Esophagus squamous epithelium (tissue), 5 donors: ENCODE results near the gene TMCO4. TPM values are rescaled to one million over a fixed set of nuclear protein-coding genes. Genes with fewer than 3 reads are reported as not detected.

Source experiments
- DNase-seq: peaks from one replicate; lab custom pipeline; 2025; lab: John Stamatoyannopoulos, UW
- H3K27ac ChIP-seq, 4 donors: fragments of 200-600 bp; sonication (generic); one replicate each; pipeline ENCODE4 v1.5.1; 2016 to 2019; ENCODE audit warnings: mild to moderate bottlenecking in 1 of 4
- H3K27me3 ChIP-seq, 4 donors: fragments of 200-600 bp; sonication (generic); 1 replicate in 3 of 4; 2 replicates in 1 of 4; pipeline versions ENCODE4 v1.5.1 to v1.6.0; 2017 to 2021; ENCODE audit warnings: antibody characterized with exemption in 1 of 4
- H3K36me3 ChIP-seq, 3 donors: fragments of 200-600 bp; sonication (generic); one replicate each; pipeline ENCODE4 v1.5.1; 2016 to 2019
- H3K4me1 ChIP-seq, 3 donors: fragments of 200-600 bp; sonication (generic); one replicate each; pipeline ENCODE4 v1.5.1; 2017 to 2019
- H3K4me3 ChIP-seq, 4 donors: fragments of 200-600 bp; sonication (generic); 1 replicate in 3 of 4; 2 replicates in 1 of 4; pipeline ENCODE4 v1.5.1; 2016 to 2019; ENCODE audit warnings: mild to moderate bottlenecking in 2 of 4, moderate library complexity in 1 of 4
- H3K9me3 ChIP-seq, 3 donors: fragments of 200-600 bp; sonication (generic); one replicate each; pipeline ENCODE4 v1.5.1; 2016 to 2019
- POLR2A ChIP-seq, 4 donors: fragments of 450-650 bp; IDR thresholded peaks; one replicate each; pipeline ENCODE4 v1.6.1; 2017; ENCODE audit warnings: antibody characterized with exemption in 4 of 4, mild to moderate bottlenecking in 4 of 4, moderate library complexity in 3 of 4
- WGBS, 2 donors: methylation state at CpG; one replicate each; pipeline ENCODE4 v1.1.5; 2018; 5-methylcytosine and 5-hydroxymethylcytosine counted together
- intact Hi-C: fragments of 100-400 bp; cut with DNase I; formaldehyde crosslinking; loops from one replicate; pipeline ENCODE4 v1.15.0; 2022
- total RNA-seq, 4 donors: library from RNA; depleted of rRNA; stranded (reverse); fragments of >200 nt; gene quantifications; one replicate each; pipeline ENCODE4 v1.1.0, GENCODE V29; 2016
- TF ChIP-seq, protein P1 (sequence below), 6 experiments: fragments of 450-650 bp in 4 of 6; fragments of 200-600 bp in 2 of 6; sonication (generic) in 2 of 6; IDR thresholded peaks; one replicate each; pipeline ENCODE4 v1.5.1; 2016 to 2019; ENCODE audit warnings: antibody characterized with exemption in 6 of 6, mild to moderate bottlenecking in 4 of 6, moderate library complexity in 4 of 6
- donor health status: DM: yes; HTN: yes; CAD: no.

The TMCO4 gene
- total RNA-seq, 4 donors from 2014 or later: 13.0 to 28.8 (median 21.2) TPM

DNA sequence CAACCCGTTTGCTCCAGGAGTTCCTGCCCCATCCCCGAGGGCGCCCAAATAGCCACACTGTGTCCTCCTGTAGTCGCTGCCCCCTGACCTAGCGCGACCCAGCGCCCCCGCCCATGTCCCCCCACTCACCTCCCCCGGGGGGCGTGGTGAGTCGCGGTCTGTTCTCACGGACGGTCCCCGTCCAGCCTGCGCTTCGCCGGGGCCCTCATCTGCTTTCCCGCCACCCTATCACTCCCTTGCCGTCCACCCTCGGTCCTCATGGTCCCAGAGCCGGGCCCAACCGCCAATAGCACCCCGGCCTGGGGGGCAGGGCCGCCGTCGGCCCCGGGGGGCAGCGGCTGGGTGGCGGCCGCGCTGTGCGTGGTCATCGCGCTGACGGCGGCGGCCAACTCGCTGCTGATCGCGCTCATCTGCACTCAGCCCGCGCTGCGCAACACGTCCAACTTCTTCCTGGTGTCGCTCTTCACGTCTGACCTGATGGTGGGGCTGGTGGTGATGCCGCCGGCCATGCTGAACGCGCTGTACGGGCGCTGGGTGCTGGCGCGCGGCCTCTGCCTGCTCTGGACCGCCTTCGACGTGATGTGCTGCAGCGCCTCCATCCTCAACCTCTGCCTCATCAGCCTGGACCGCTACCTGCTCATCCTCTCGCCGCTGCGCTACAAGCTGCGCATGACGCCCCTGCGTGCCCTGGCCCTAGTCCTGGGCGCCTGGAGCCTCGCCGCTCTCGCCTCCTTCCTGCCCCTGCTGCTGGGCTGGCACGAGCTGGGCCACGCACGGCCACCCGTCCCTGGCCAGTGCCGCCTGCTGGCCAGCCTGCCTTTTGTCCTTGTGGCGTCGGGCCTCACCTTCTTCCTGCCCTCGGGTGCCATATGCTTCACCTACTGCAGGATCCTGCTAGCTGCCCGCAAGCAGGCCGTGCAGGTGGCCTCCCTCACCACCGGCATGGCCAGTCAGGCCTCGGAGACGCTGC is 133.9 kb downstream of the TMCO4 start:
- H3K4me3 ChIP-seq: peak overlapping the region in 2 of 4 donors; percentile 42 to 62
- peaks cover 9 to 85% (median 13%) of the 10 kb centered on the region in 4 donors for H3K27me3 ChIP-seq
- H3K36me3 ChIP-seq: no peaks in the 10 kb centered on the region
- TF ChIP-seq, protein P1, sequence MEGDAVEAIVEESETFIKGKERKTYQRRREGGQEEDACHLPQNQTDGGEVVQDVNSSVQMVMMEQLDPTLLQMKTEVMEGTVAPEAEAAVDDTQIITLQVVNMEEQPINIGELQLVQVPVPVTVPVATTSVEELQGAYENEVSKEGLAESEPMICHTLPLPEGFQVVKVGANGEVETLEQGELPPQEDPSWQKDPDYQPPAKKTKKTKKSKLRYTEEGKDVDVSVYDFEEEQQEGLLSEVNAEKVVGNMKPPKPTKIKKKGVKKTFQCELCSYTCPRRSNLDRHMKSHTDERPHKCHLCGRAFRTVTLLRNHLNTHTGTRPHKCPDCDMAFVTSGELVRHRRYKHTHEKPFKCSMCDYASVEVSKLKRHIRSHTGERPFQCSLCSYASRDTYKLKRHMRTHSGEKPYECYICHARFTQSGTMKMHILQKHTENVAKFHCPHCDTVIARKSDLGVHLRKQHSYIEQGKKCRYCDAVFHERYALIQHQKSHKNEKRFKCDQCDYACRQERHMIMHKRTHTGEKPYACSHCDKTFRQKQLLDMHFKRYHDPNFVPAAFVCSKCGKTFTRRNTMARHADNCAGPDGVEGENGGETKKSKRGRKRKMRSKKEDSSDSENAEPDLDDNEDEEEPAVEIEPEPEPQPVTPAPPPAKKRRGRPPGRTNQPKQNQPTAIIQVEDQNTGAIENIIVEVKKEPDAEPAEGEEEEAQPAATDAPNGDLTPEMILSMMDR (IDR thresholded peaks at IDR 0.05): no peak
- TF ChIP-seq POLR2A (IDR thresholded peaks at IDR 0.05): no peak
- WGBS, 2 donors: 39 to 60% methylated on average over 12 to 18 of the region's 84 CpGs
- DNase-seq: no peak
- peaks cover 5 to 20% (median 16%) of the 10 kb centered on the region in 3 donors for H3K4me1 ChIP-seq
- no peak overlapping the region for H3K27ac ChIP-seq
- intact Hi-C loops: no loop called here
- no peaks in the 10 kb centered on the region for H3K9me3 ChIP-seq

DNA sequence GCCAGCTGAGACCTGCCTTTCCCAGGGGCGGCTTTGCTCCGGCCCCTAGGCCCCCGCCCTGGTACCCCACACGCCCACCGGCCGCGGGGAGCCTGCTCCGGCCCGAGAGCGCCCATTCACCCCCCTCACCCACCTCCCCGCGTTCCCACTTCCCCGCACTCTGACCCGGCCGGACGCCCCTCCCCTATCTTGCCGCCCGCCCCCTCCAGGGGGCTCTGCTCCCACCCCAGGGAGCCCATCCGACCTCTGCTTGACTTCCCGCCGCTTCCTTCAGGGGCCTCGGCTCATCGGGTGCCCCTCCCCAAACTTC is 134.6 kb downstream of the TMCO4 start:
- intact Hi-C loops: no loop called here
- 0% methylated on average over 17 of the region's 23 CpGs; no CpG with 5 or more reads in 1 of the 2 donors for WGBS, 2 donors
- H3K4me1 ChIP-seq: peaks cover 5 to 27% (median 16%) of the 10 kb centered on the region in 3 donors
- peak overlapping the region in 3 of 4 donors; percentile 10 to 62 (median 42) for H3K4me3 ChIP-seq
- DNase-seq: no peak
- H3K27me3 ChIP-seq: peaks cover 9 to 79% (median 13%) of the 10 kb centered on the region in 4 donors
- no peaks in the 10 kb centered on the region for H3K36me3 ChIP-seq
- TF ChIP-seq POLR2A (IDR thresholded peaks at IDR 0.05): no peak
- TF ChIP-seq, protein P1 (IDR thresholded peaks at IDR 0.05): no peak
- H3K27ac ChIP-seq: no peak overlapping the region
- H3K9me3 ChIP-seq: no peaks in the 10 kb centered on the region

DNA sequence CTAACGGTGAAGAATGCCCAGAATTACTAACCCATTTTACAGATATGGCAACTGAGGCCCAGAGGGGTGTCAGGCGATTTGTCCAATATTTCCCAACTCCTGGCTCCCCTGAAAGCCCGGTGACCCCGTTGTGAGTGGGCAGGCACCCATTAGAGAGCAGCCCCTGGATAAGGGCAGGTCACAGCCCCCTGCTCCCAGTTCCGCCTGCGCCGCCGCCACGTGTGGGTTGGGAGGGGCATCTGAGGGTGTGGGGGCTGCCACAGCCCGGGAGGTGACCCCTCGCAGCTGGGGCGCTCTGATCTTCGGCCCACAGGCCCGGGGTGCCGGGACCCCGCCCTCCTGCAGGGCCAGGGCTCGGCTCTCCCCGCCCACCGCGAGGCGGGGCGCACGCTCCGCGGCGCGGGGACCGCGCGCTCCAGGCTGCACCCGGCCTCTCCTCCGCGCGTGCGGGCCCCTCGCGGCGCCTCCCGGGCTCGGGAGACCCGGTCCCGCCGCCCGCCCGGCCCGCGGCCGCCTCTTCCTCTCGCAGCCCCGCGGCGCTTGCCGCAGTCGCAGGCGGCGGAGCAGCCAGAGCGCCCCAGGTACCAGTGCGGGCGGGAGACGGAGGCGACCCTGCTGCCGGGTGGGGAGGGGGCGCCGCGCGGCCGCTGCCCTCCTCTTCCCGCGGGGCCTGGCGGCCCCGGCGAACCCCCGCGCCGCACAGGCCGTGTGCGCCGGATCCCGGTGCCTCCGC is 135.1 kb downstream of the TMCO4 start, which contains the start of gene HTR6:
TSS of gene HTR6 (plus strand) at position 423 of the 733 bp plus-strand sequence. CDS start 879 bp downstream, outside the sequence.
- 0 to 7% methylated on average over 5 to 6 of the region's 80 CpGs for WGBS, 2 donors
- no peak for TF ChIP-seq POLR2A (IDR thresholded peaks at IDR 0.05)
- TF ChIP-seq, protein P1 (IDR thresholded peaks at IDR 0.05): no peak
- Histone ChIP-seq H3K36me3 (no peaks in the 10 kb centered on the region), H3K27me3 (peaks cover 9 to 76% (median 13%) of the 10 kb centered on the region in 4 donors), H3K4me1 (peaks cover 5 to 32% (median 16%) of the 10 kb centered on the region in 3 donors), H3K27ac (no peak within 1 kb of the TSS), H3K4me3 (peak within 1 kb of the TSS in 3 of 4 donors; percentile 10 to 62 (median 42)), H3K9me3 (no peaks in the 10 kb centered on the region)
- no peak for DNase-seq
- intact Hi-C loops: no loop called here

DNA sequence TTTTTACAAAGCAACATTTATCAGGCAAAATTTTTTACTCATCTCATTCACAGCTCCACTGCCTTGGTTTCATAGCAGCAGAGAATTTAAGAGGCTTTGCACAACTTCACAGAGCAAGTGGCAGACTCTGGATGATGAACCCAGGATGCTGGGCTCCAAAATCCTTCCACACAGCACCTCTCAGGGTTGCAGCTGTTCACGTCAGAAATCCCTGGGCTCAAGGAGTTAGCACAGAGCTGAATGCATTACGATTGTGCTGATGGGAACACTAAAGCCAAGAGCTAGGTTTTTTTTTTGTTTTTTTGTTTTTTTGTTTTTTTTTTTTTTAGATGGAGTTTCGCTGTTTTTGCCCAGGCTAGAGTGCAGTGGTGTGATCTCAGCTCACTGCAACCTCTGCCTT is 137.4 kb downstream of the TMCO4 start:
- Histone ChIP-seq H3K27ac (no peak overlapping the region), H3K27me3 (peaks cover 9 to 54% (median 13%) of the 10 kb centered on the region in 4 donors), H3K36me3 (peaks cover 5 to 17% (median 10%) of the 10 kb centered on the region in 3 donors), H3K4me3 (no peak overlapping the region), H3K9me3 (no peaks in the 10 kb centered on the region), H3K4me1 (peaks cover 11 to 47% (median 16%) of the 10 kb centered on the region in 3 donors)
- no peak for TF ChIP-seq POLR2A (IDR thresholded peaks at IDR 0.05)
- TF ChIP-seq, protein P1 (IDR thresholded peaks at IDR 0.05): no peak
- DNase-seq: no peak
- intact Hi-C loops: no loop called here
- WGBS, 2 donors: 48 to 54% methylated on average over 3 of the region's 3 CpGs
